HG02938 (cell line): Measurements from ENCODE around the gene GJA4.
"Not testable (repeated sequence)": the region's sequence is repeated elsewhere in the genome, so short reads cannot be mapped to it uniquely, and the experiment has no call there.

Experiments used
- ATAC-seq: cut with Tn5 transposase; IDR thresholded peaks from one replicate; pipeline ENCODE4 v1.9.1; 2021; ENCODE audit warnings: mild to moderate bottlenecking, moderate library complexity; ENCODE audit not compliant: unreplicated experiment

The GJA4 gene

GRCh38 chr1:34768856-34769255 lies 23.9 kb upstream of the GJA4 start:
- no peak for ATAC-seq

DNA sequence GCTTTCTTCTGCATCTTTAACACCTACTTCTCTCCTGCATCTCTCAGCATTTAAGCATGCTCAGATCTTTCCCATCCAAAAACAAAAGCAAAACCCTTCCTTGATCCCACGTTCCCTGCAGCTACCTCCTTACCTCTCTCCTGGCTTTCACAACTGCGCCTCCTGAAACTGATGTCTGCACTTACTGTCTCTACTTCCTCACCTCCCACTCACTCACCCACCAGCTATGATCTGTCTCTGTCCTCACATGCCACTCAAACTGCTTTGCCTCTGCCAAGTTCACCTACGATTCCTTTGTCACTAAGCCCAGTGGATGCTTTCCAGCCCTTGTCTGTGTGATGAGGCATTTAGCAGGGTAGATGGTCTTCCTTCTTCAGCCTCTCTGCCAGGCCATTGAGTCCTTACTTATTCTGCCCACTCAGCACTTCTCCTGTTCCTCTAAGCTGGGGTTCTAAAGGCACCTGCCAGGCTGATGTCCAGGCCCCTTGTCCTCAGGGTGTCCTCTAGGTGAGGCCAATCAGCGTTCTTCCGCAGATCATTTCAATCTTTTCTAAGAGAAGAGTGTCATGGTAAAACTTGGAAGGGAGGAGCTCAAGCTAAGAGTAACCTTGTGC lies 21.8 kb upstream of the GJA4 start:
- no peak for ATAC-seq

GRCh38 chr1:34771573-34772371 lies 21.0 kb upstream of the GJA4 start:
- no peak for ATAC-seq

DNA sequence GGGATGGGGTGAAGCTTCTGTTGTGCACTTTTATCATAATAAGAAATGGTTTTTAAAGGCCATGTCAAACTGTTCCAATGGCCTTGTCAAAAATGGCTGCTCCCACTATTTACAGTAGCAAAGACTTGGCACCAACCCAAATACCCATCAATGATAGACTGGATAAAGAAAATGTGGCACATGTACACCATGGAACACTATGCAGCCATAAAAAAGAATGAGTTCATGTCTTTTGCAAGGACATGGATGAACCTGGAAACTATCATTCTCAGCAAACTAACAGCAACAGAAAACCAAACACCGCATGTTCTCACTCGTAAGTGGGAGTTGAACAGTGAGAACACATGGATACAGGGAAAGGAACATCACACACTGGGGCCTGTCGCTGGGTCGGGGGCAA lies 19.7 kb upstream of the GJA4 start:
- not testable (repeated sequence) for ATAC-seq

DNA sequence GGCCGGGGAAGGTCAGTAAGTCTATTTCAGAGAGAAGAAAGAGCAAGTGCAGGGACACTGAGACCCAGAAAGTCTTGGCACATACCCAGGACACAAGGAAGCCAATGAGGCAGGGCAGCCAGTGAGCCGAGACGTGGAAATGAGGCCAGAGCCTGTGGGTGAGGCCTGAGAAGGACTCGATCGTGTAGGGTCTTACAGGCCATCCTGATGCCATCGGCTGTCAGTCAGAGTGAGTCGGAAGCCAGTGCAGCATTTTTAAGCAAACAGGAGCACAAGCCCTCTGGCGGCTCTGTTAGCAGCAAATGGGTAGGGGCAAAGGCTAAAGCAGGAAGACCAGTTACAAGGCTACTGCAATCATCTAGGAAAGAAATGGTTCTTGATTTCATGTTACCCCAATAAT lies 17.8 kb upstream of the GJA4 start:
- ATAC-seq, result no peak

DNA sequence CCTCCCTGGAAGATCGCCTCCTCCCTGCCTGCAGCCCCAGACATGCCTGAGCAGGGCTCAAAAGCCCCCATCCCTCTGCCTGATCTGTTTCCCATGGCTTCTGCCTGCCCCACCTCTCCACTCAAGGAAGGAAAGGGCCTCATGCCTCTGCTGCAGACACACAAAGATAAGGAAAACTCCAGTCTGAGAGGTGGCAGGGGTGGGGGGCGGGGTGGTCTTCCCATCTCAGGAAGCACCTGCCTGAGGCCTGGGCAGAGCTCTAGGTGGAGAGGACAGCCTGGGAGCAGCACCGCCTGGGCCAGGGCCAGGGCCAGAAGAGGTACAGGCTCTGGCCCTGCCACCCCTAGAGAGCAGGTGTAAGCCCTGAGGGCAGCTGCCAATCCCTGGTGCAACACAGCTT lies 15.9 kb upstream of the GJA4 start:
- ATAC-seq, result no peak

DNA sequence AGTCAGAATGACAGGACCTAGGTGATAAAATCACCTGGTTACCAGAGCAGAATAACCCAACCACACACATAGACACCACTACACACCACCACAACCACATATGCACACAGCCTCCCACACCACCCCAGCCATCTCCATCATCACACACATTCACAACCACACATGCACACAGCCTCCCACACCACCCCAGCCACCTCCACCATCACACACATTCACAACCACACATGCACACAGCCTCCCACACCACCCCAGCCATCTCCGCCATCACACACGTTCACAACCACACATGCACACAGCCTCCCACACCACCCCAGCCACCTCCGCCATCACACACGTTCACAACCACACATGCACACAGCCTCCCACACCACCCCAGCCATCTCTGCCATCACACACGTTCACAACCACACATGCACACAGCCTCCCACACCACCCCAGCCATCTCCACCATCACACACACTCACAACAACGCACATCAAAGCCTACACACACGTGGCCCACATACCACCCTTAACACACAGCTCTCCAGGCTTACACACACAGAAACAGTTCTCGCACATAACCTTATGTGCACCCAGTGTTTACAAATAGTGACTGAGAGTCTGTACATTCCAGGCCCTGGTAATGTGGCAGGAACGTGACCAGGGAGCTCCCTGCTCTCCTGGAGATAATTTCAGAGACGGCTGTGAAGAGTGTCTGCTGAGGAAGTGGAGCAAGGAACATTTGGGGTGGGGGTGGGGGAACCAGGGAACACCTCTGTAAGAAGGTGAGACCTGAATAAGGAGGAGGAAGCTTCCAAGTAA lies 15.1 kb upstream of the GJA4 start:
- no peak for ATAC-seq

DNA sequence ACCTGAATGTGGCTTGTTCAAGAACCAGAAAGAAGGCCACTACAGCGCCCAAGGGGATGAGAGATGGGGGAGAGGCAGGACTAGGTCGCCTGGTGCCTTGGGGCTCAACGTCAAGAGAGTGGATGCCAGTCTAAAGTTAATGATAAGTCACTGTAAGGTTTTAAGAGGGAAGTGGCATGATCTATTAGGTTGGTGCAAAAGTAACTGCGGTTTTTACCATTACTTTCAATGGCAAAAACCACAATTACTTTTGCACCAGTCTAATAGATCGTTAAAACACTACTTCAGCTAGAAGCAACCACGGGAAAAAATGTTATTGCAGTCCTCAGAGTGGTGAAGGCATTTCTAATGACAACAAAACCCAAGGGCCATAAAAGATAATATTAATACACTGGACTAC lies 14.4 kb upstream of the GJA4 start:
- ATAC-seq, result no peak

DNA sequence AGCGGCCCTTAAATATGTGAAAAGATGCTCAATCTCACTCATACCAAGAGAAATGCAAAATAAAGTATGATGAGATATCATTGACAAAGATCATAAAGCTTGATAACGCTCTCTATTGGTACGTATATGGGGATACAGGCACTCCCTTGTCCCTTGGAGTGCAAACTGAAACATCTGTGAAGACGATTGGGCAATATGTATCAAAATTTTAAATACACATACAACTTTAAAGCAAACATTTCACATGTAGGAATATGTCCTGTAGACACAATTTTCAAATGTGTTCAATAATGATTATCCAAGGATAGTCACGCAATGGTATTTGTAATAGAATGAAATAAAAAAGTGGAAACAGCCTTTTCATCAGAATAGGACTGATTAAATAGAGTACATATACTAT lies 13.8 kb upstream of the GJA4 start:
- no peak for ATAC-seq

DNA sequence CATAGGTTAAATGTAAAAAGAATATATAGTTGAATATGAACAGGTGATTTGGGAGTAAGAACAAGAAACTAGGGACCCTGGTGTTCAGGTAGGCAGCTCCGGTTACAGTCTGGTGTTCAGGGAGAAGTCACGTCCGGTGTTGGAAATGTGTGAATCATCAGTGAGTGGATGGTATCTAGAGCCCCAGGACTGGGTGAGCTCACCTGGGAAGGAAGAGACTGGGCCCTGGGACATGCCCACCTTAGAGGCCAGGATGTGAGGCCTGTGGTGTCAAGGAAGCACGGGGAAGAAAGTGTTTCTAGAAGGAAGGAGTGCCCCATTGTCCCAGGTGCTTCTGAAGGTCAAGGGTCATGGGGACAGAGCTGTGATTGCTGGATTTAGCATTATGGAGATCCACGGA lies 13.3 kb upstream of the GJA4 start:
- ATAC-seq, result no peak

GRCh38 chr1:34779962-34780361 lies 12.8 kb upstream of the GJA4 start:
- no peak for ATAC-seq

- no peak for ATAC-seq
Observed at GRCh38 chr1:34780528-34780927, 12.3 kb upstream of the GJA4 start.

DNA sequence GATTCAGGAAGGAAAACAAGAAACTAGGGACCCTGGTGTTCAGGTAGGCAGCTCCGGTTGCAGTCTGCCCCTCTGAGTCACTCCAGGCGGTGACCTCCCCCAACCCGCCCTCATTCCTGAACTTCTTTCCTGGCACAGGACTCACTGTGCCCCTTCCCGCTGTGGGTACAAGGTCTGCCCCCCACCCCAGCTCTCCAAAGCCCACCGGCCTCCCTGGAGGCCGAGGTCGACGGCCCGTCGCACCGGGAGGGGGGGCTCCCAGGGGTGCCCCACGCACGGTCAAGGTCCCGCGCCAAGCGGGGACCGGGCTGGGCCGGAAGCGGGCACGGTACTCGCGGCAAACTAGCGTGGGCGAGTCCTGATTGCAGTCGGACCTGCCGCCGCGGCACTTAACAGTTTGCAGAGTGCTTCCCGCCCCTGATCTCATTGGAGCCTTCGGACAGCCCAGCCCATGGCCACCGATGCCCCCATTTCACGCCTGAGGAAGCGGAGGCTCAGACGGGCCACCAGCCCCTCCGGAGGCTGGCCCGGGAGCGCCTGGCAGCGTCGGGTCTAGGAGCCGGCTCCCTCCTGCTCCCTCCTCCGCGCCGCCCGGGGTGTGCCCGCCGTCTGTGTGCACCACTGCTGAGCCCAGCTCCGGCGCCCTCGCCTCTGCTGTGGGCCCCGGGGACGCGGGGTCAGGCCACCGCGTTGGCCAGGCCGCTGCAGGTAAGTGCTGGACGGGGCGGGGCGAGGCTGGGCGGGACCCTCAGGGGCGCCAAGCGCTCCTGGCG lies 11.5 kb upstream of the GJA4 start, which contains the start of gene GJB3:
TSS of gene GJB3 (plus strand) at position 144 of the 773 bp plus-strand sequence. CDS start 3,549 bp downstream, outside the sequence.
- no peak for ATAC-seq

GRCh38 chr1:34781844-34782391 lies 10.9 kb upstream of the GJA4 start:
- no peak for ATAC-seq

- no peak for ATAC-seq
Observed at GRCh38 chr1:34784751-34785221, 8.0 kb upstream of the GJA4 start.

- no peak for ATAC-seq
Observed at GRCh38 chr1:34785231-34785874, 7.4 kb upstream of the GJA4 start.

DNA sequence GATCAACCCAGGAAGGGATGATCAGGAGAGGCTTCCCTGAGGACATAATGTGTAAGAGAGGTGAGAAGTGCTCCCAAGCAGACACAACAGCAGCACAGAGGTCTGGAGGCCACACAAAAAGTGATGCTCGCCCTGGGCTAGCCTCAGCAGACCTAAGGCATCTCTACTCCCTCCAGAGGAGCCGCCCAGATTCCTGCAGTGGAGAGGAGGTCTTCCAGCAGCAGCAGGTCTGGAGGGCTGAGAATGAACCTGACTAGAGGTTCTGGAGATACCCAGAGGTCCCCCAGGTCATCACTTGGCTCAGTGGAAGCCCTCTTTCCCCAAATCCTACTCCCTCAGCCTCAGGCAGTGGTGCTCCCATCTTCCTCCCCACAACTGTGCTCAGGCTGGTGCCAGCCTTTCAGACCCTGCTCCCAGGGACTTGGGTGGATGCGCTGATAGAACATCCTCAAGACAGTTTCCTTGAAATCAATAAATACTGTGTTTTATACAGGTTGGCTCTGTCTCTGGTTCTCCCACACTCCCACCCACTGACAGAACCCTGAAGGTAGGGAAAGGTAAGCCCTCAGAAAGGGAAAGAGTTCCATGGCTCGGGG lies 6.8 kb upstream of the GJA4 start:
- ATAC-seq, result no peak

- no peak for ATAC-seq
Observed at GRCh38 chr1:34786521-34787325, 6.1 kb upstream of the GJA4 start.
